IMR-90 (cell line): Measurements from ENCODE around the gene TSNAXIP1. TPM values are rescaled to one million over a fixed set of nuclear protein-coding genes. Genes with fewer than 3 reads are reported as not detected.

Experiments
- ATAC-seq: fragments of 200-7000 bp; cut with Tn5 transposase; 2 replicates; pipeline ENCODE4 v1.9.1; 2020; ENCODE audit warnings: low read depth, mild to moderate bottlenecking, moderate library complexity
- BruUV-seq: library from RNA; stranded (reverse); fragments of 400-500 nt; replicated peaks from 2 replicates; lab custom pipeline; 2021; lab: Mats Ljungman, UMichigan
- CTCF ChIA-PET: fragments of 300-600 bp; formaldehyde crosslinking; extraction: SDS; loops from one replicate; lab custom pipeline; 2021; ENCODE audit warnings: antibody characterized with exemption; lab: Yijun Ruan, JAX
- POLR2A ChIA-PET: fragments of 300-600 bp; sonication (Branson Sonifier 250); formaldehyde crosslinking; loops from one replicate; lab custom pipeline; 2022; ENCODE audit warnings: antibody characterized with exemption; ENCODE audit not compliant: unreplicated experiment; lab: Charles Lee
- DNase-seq: peaks from one replicate; pipeline ENCODE4 v3.0.0; 2013
- H2AFZ ChIP-seq: replicated peaks from 2 replicates; pipeline ENCODE3; 2013; ENCODE audit warnings: low read length, mild to moderate bottlenecking; ENCODE audit not compliant: poor library complexity
- H2AK5ac ChIP-seq: 2 replicates; pipeline ENCODE4 v1.6.1; 2013; ENCODE audit warnings: low read depth, low read length, inconsistent platforms
- H2AK9ac ChIP-seq: replicated peaks from 2 replicates; pipeline ENCODE3; 2013; ENCODE audit warnings: mild to moderate bottlenecking, low read depth, low read length, moderate library complexity; ENCODE audit not compliant: poor library complexity
- H2BK120ac ChIP-seq: 2 replicates; pipeline ENCODE4 v1.6.1; 2013; ENCODE audit warnings: low read depth, low read length, inconsistent platforms
- H2BK15ac ChIP-seq: 3 replicates; pipeline ENCODE4 v1.6.1; 2013; ENCODE audit warnings: low read depth, low read length, inconsistent platforms
- H2BK20ac ChIP-seq: 2 replicates; pipeline ENCODE4 v1.6.1; 2013; ENCODE audit warnings: low read depth, mild to moderate bottlenecking, inconsistent platforms, low read length, moderate library complexity
- H2BK5ac ChIP-seq: 2 replicates; pipeline ENCODE4 v1.6.1; 2013; ENCODE audit warnings: mild to moderate bottlenecking, low read depth, low read length, inconsistent platforms; ENCODE audit not compliant: poor library complexity, severe bottlenecking
- H3K14ac ChIP-seq: replicated peaks from 2 replicates; pipeline ENCODE4 v1.6.1; 2013; ENCODE audit warnings: low read depth, low read length, inconsistent platforms
- H3K18ac ChIP-seq: 2 replicates; pipeline ENCODE4 v1.6.1; 2013; ENCODE audit warnings: low read depth, low read length, control low read depth
- H3K23ac ChIP-seq: 2 replicates; pipeline ENCODE4 v1.6.1; 2013; ENCODE audit warnings: low read depth, low read length, inconsistent platforms
- H3K27ac ChIP-seq: 2 replicates; pipeline ENCODE4 v1.5.1; 2013; ENCODE audit warnings: mild to moderate bottlenecking, control low read depth, low read length; ENCODE audit not compliant: insufficient read depth
- H3K27me3 ChIP-seq: 2 replicates; pipeline ENCODE4 v1.6.1; 2013; ENCODE audit warnings: low read length; ENCODE audit not compliant: control insufficient read depth, insufficient read depth
- H3K36me3 ChIP-seq: 2 replicates; pipeline ENCODE4 v1.6.1; 2013; ENCODE audit warnings: low read length, mixed read lengths; ENCODE audit not compliant: control insufficient read depth, insufficient read depth
- H3K4ac ChIP-seq: 2 replicates; pipeline ENCODE4 v1.6.1; 2013; ENCODE audit warnings: low read depth, low read length, inconsistent platforms
- H3K4me1 ChIP-seq: 2 replicates; pipeline ENCODE4 v1.6.1; 2013; ENCODE audit warnings: low read length, mixed read lengths; ENCODE audit not compliant: control insufficient read depth, insufficient read depth
- H3K4me2 ChIP-seq: 2 replicates; pipeline ENCODE4 v1.6.1; 2013; ENCODE audit warnings: low read depth, mild to moderate bottlenecking, control low read depth, low read length, moderate library complexity
- H3K4me3 ChIP-seq: 2 replicates; pipeline ENCODE4 v1.5.1; 2013; ENCODE audit warnings: low read depth, mild to moderate bottlenecking, control low read depth, low read length, moderate library complexity; ENCODE audit not compliant: insufficient read depth
- H3K56ac ChIP-seq: 2 replicates; pipeline ENCODE4 v1.6.1; 2013; ENCODE audit warnings: low read length, inconsistent platforms; ENCODE audit not compliant: insufficient read depth; ENCODE audit errors: extremely low read depth
- H3K79me1 ChIP-seq, 2 experiments: 2 replicates each; pipeline ENCODE4 v1.6.1; 2013; ENCODE audit warnings: low read length in 2 of 2, inconsistent platforms in 1 of 2, low read depth in 1 of 2
- H3K9ac ChIP-seq: 2 replicates; pipeline ENCODE4 v1.6.1; 2013; ENCODE audit warnings: low read depth, low read length, control low read depth
- H3K9me1 ChIP-seq: 2 replicates; pipeline ENCODE4 v1.6.1; 2013; ENCODE audit warnings: low read length, inconsistent platforms; ENCODE audit not compliant: insufficient read depth
- H3K9me3 ChIP-seq: 2 replicates; pipeline ENCODE4 v1.6.1; 2013; ENCODE audit warnings: low read length; ENCODE audit not compliant: control insufficient read depth, insufficient read depth
- H4K20me1 ChIP-seq: 2 replicates; pipeline ENCODE4 v1.6.1; 2013; ENCODE audit warnings: low read length, inconsistent platforms; ENCODE audit not compliant: insufficient read depth
- H4K5ac ChIP-seq: 2 replicates; pipeline ENCODE4 v1.6.1; 2013; ENCODE audit warnings: mild to moderate bottlenecking, low read depth, low read length, control low read depth
- H4K8ac ChIP-seq, 2 experiments: 2 replicates each; pipeline ENCODE4 v1.6.1; 2013; ENCODE audit warnings: low read depth in 2 of 2, low read length in 2 of 2, control low read depth in 1 of 2, inconsistent platforms in 1 of 2
- H4K91ac ChIP-seq: 2 replicates; pipeline ENCODE4 v1.6.1; 2013; ENCODE audit warnings: low read depth, low read length, inconsistent platforms; ENCODE audit not compliant: insufficient read depth
- BHLHE40 ChIP-seq: fragments of 150-350 bp; IDR thresholded peaks from 2 replicates; pipeline ENCODE4 v1.6.1; 2016; ENCODE audit warnings: mild to moderate bottlenecking, low read depth, low read length
- CEBPB ChIP-seq: IDR thresholded peaks from 2 replicates; pipeline ENCODE4 v1.6.1; 2012; ENCODE audit warnings: low read depth, low read length, improper control_type of control experiment
- CHD1 ChIP-seq: IDR thresholded peaks from 2 replicates; pipeline ENCODE4 v1.6.1; 2012; ENCODE audit warnings: low read depth, low read length, improper control_type of control experiment
- ELK1 ChIP-seq: fragments of 150-350 bp; IDR thresholded peaks from 2 replicates; pipeline ENCODE4 v1.6.1; 2016; ENCODE audit warnings: low read depth, mild to moderate bottlenecking, low read length, moderate library complexity, borderline replicate concordance
- FOS ChIP-seq: fragments of 150-350 bp; IDR thresholded peaks from 2 replicates; pipeline ENCODE4 v1.6.1; 2016; ENCODE audit warnings: low read depth, low read length
- MAZ ChIP-seq: IDR thresholded peaks from 2 replicates; pipeline ENCODE4 v1.6.1; 2012; ENCODE audit warnings: low read depth, mild to moderate bottlenecking, low read length, improper control_type of control experiment, moderate library complexity, borderline replicate concordance
- MXI1 ChIP-seq: IDR thresholded peaks from 2 replicates; pipeline ENCODE4 v1.6.1; 2012; ENCODE audit warnings: low read depth, mild to moderate bottlenecking, low read length, moderate library complexity, borderline replicate concordance
- NFE2L2 ChIP-seq: fragments of 150-350 bp; IDR thresholded peaks from 2 replicates; pipeline ENCODE4 v1.6.1; 2016; ENCODE audit warnings: low read depth, mild to moderate bottlenecking, low read length
- POLR2A ChIP-seq: IDR thresholded peaks from 2 replicates; pipeline ENCODE4 v1.6.1; 2012; ENCODE audit warnings: mild to moderate bottlenecking, low read depth, low read length
- RAD21 ChIP-seq: IDR thresholded peaks from 2 replicates; pipeline ENCODE4 v1.6.1; 2012; ENCODE audit warnings: low read length, improper control_type of control experiment
- RCOR1 ChIP-seq: IDR thresholded peaks from 2 replicates; pipeline ENCODE4 v1.6.1; 2012; ENCODE audit warnings: mild to moderate bottlenecking, low read length, improper control_type of control experiment; ENCODE audit not compliant: insufficient replicate concordance
- SMC3 ChIP-seq: fragments of 150-350 bp; IDR thresholded peaks from 2 replicates; pipeline ENCODE4 v1.6.1; 2016; ENCODE audit warnings: low read depth, mild to moderate bottlenecking, antibody characterized with exemption, low read length, moderate library complexity
- USF2 ChIP-seq: fragments of 150-350 bp; IDR thresholded peaks from 2 replicates; pipeline ENCODE4 v1.6.1; 2017; ENCODE audit warnings: mild to moderate bottlenecking, antibody characterized with exemption, low read length, low read depth
- WGBS, 2 experiments: methylation state at CpG; one replicate each; pipeline versions ENCODE4 v1.1.5 to v1.1.7; 2013; ENCODE audit warnings: missing lambda C conversion rate in 2 of 2; ENCODE audit not compliant: insufficient read length in 1 of 2; ENCODE audit errors: extremely low coverage in 2 of 2; 5-methylcytosine and 5-hydroxymethylcytosine counted together
- dilution Hi-C: fragments of 300-500 bp; cut with HindIII; formaldehyde crosslinking; loops from one replicate; pipeline ENCODE4 v1.14.3; 2018; ENCODE audit warnings: low sequenced_read_pairs; ENCODE audit not compliant: unreplicated experiment
- in situ Hi-C: fragments of 300-500 bp; cut with MboI; formaldehyde crosslinking; loops from 3 replicates; pipeline ENCODE4 v1.14.3; 2019; ENCODE audit warnings: low sequenced_read_pairs, inconsistent platforms, mixed read lengths
- intact Hi-C: fragments of 100-400 bp; cut with micrococcal nuclease; formaldehyde crosslinking; loops from 2 replicates; pipeline ENCODE4 v1.10.0; 2022
- polyA plus RNA-seq, 3 experiments: library from polyadenylated mRNA; depleted of rRNA; stranded (reverse); fragments of >200 nt; gene quantifications; 2 replicates each; pipeline ENCODE4 v1.2.3, GENCODE V29; 2012; ENCODE audit warnings: low replicate concordance in 1 of 3
- total RNA-seq: library from RNA; depleted of rRNA; stranded (reverse); fragments of >200 nt; gene quantifications from 2 replicates; pipeline ENCODE4 v1.2.3, GENCODE V29; 2012
- TF ChIP-seq, protein P1 (sequence below): conservative IDR thresholded peaks from 2 replicates; pipeline ENCODE4 v1.5.1; 2012; ENCODE audit warnings: mild to moderate bottlenecking, low read depth, low read length, improper control_type of control experiment

The TSNAXIP1 gene
- total and polyA plus RNA-seq, 2 of the 4 experiments (the other 2 are of a cell fraction) = 0.72 to 1.4 TPM

GRCh38 chr16:67761924-67762323, 44.8 kb upstream of the TSNAXIP1 start:
- Histone ChIP-seq H2AFZ (no peak overlapping the region), H4K5ac (no peak overlapping the region), H3K4me2 (no peak overlapping the region), H3K9ac (no peak overlapping the region), H2AK5ac (no peak overlapping the region), H3K27me3 (no peaks in the 10 kb centered on the region), H3K4me3 (no peak overlapping the region), H3K9me1 (peaks cover 9% of the 10 kb centered on the region; the same call in 1 of the 2 replicates), H2BK15ac (no peak overlapping the region), H3K4ac (no peak overlapping the region), H3K4me1 (no peaks in the 10 kb centered on the region), H3K56ac (no peak overlapping the region), H3K9me3 (no peaks in the 10 kb centered on the region), H3K79me1 (peaks cover 8 to 40% of the 10 kb centered on the region in 2 experiments; a peak in 3 of 4 replicates), H2BK5ac (no peak overlapping the region), H4K20me1 (peaks cover 18% of the 10 kb centered on the region), H2BK120ac (no peak overlapping the region), H3K14ac (no peak overlapping the region), H3K27ac (no peak overlapping the region), H4K8ac (no peak overlapping the region), H3K18ac (no peak overlapping the region), H3K23ac (no peak overlapping the region), H4K91ac (no peak overlapping the region), H3K36me3 (peaks cover 6% of the 10 kb centered on the region; the same call in 1 of the 2 replicates), H2AK9ac (no peak overlapping the region), H2BK20ac (no peak overlapping the region)
- in situ Hi-C loops (no loop called here), intact Hi-C loops (no loop called here), dilution Hi-C loops (no loop called here)
- CTCF ChIA-PET = no interaction called here
- ATAC-seq (no peak), DNase-seq (no peak)
- WGBS, 2 experiments = no CpG with 5 or more reads among the region's 1 CpG
- no TSS peak for BruUV-seq
- POLR2A ChIA-PET = interaction anchor here (0.6 kb wide), 1 partner anchor 303 kb away, joined by 3 read pairs; no protein-coding TSS in a partner anchor
- TF ChIP-seq, protein P1, sequence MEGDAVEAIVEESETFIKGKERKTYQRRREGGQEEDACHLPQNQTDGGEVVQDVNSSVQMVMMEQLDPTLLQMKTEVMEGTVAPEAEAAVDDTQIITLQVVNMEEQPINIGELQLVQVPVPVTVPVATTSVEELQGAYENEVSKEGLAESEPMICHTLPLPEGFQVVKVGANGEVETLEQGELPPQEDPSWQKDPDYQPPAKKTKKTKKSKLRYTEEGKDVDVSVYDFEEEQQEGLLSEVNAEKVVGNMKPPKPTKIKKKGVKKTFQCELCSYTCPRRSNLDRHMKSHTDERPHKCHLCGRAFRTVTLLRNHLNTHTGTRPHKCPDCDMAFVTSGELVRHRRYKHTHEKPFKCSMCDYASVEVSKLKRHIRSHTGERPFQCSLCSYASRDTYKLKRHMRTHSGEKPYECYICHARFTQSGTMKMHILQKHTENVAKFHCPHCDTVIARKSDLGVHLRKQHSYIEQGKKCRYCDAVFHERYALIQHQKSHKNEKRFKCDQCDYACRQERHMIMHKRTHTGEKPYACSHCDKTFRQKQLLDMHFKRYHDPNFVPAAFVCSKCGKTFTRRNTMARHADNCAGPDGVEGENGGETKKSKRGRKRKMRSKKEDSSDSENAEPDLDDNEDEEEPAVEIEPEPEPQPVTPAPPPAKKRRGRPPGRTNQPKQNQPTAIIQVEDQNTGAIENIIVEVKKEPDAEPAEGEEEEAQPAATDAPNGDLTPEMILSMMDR = no peak
- TF ChIP-seq BHLHE40 (no peak), NFE2L2 (no peak), POLR2A (no peak), ELK1 (no peak), USF2 (no peak), MAZ (no peak), CEBPB (no peak), CHD1 (no peak), FOS (no peak), MXI1 (no peak), RCOR1 (no peak), RAD21 (no peak), SMC3 (no peak)
